ENCODE results near the gene CAMK2N2.

The CAMK2N2 gene

DNA sequence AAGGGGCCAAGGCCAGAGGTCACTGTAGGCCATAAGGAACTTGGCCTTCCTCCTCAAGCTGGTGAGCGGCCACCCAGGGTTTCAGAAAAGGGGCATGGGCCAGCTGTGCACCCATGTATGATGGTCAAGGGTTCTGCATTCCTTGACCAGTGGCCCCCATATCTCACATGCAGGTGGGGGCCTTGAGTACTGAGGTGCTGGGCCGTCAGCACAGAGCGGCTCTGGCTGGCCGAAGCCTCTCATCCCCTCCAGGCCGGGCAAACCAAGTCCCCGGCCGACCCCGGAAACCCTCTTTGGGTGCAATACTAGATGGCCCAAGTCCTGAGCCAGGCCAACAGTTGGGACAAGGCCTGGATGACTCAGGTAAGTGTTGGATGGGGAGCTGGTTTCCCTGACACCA lies 22.1 kb downstream of the CAMK2N2 start:
- ChIA-PET CTCF (interaction anchor here (1.3 to 6.0 kb wide), 6 partner anchors 9 to 343 kb away, joined by 4 to 51 read pairs (median 10); partner anchors contain the start of genes EEF1AKMT4 and VWA5B2), POLR2A (no interaction called here)
- TF ChIP-seq, protein P1, sequence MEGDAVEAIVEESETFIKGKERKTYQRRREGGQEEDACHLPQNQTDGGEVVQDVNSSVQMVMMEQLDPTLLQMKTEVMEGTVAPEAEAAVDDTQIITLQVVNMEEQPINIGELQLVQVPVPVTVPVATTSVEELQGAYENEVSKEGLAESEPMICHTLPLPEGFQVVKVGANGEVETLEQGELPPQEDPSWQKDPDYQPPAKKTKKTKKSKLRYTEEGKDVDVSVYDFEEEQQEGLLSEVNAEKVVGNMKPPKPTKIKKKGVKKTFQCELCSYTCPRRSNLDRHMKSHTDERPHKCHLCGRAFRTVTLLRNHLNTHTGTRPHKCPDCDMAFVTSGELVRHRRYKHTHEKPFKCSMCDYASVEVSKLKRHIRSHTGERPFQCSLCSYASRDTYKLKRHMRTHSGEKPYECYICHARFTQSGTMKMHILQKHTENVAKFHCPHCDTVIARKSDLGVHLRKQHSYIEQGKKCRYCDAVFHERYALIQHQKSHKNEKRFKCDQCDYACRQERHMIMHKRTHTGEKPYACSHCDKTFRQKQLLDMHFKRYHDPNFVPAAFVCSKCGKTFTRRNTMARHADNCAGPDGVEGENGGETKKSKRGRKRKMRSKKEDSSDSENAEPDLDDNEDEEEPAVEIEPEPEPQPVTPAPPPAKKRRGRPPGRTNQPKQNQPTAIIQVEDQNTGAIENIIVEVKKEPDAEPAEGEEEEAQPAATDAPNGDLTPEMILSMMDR (IDR thresholded peaks at IDR 0.05; ENCODE audit: insufficient read depth, low read length, missing control alignments), result no peak
- no peak for DNase-seq (ENCODE audit: low read depth, low spot score)
- no peak overlapping the region for H3K4me3 ChIP-seq (ENCODE audit: low read depth, low read length)

DNA sequence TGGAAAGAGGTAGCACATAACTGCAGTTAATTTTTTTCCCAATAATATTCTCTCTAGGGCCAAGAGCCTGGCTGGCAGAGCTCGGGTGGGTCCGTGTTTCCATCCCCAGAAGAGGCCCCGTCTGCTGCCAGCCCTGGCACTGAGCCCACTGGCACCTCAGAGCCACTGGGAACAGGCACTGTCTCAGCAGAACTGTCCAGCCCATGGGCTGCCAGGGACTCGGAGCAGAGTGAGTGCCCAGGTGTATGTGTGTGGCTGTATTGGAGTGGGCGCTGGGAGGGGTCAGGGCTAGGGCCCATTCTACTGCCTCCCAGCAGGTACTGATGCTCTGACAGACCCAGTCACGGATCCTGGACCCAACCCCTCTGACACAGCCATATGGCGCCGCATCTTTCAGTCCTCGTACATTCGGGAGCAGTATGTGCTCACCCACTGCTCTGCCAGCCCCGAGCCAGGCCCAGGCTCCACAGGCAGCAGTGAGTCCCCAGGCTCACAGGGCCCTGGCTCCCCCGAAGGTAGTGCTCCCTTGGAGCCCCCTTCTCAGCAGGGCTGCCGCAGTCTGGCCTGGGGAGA lies 23.0 kb downstream of the CAMK2N2 start:
- CTCF ChIA-PET, result interaction anchor here (1.3 to 6.0 kb wide), 4 partner anchors 9 to 58 kb away, joined by 3 to 51 read pairs (median 13); partner anchors contain the start of gene EEF1AKMT4
- no peak overlapping the region for H3K4me3 ChIP-seq (ENCODE audit: low read depth, low read length)
- POLR2A ChIA-PET, result no interaction called here
- DNase-seq (ENCODE audit: low read depth, low spot score), result no peak
- TF ChIP-seq, protein P1 (IDR thresholded peaks at IDR 0.05; ENCODE audit: insufficient read depth, low read length, missing control alignments), result no peak

DNA sequence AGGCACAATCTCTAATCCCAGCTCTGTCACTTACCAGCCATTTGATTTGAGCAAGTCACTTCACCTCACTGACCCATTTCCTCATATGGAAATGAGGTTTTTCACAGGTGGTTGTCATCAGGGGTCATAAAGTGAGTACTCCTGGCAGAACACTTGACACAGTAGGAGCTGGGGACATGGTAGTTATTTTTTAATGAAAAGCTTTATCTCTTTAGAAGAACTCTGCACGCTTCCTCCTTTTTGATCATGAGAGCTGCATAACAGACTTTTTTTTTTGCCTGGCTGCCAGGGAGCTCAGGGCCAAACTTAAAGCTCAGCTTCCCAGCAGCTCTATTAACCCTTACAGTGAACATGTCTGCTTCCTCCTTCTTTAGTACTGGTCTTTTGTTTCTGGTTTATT lies 23.5 kb downstream of the CAMK2N2 start:
- POLR2A ChIA-PET, result no interaction called here

DNA sequence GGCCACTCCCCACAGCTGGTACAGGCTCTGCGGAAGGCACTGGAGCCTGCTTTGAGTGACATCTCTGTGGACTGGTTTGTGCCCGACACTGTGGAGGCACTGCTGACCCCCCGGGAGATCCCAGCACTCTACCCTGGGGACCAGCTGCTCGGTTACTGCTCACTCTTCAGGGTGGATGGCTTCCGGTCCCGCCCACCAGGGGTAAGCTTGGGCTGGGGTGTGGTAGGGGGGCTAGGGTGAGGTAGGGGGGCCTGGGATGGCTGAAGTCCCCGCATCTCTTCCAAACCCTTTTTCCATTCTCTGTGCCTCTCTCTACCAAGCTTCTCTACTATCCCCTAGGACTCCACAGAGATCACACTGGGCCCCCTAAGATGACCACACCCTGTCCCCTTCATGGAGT lies 24.1 kb downstream of the CAMK2N2 start:
- CTCF ChIA-PET, result interaction anchor here (1.3 to 6.0 kb wide), 4 partner anchors 10 to 57 kb away, joined by 3 to 51 read pairs (median 13); partner anchors contain the start of gene EEF1AKMT4
- no peak for DNase-seq (ENCODE audit: low read depth, low spot score)
- POLR2A ChIA-PET, result no interaction called here
- no peak overlapping the region for H3K4me3 ChIP-seq (ENCODE audit: low read depth, low read length)
- TF ChIP-seq, protein P1 (IDR thresholded peaks at IDR 0.05; ENCODE audit: insufficient read depth, low read length, missing control alignments), result no peak

More for the DNA sequence above, 23.5 kb downstream of the CAMK2N2 start:
- TF ChIP-seq, protein P1 (IDR thresholded peaks at IDR 0.05; ENCODE audit: insufficient read depth, low read length, missing control alignments), result no peak
- no peak for DNase-seq (ENCODE audit: low read depth, low spot score)
- H3K4me3 ChIP-seq (ENCODE audit: low read depth, low read length), result no peak overlapping the region
- CTCF ChIA-PET, result interaction anchor here (1.3 to 6.0 kb wide), 4 partner anchors 9 to 57 kb away, joined by 3 to 51 read pairs (median 13); partner anchors contain the start of gene EEF1AKMT4

DNA sequence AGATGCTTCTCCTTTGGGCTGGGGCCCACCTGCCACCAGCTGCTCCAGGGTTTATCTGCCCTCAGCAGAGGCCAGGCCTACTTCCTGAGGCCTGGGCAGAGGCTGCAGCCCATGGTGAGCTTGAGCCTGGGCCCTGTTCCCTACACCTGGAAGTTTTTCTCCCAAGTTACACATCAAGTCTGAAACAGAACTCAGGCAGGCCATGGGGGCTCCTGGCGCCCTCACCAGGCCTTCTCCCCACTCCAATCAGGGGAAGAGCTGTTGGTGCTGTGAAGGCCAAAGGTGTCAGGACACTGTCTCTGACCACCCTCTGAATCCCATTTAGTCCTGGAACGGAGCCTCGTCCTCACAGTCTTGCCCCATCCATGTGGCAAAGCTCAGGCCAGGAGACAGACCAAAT lies 24.7 kb downstream of the CAMK2N2 start:
- no peak overlapping the region for H3K4me3 ChIP-seq (ENCODE audit: low read depth, low read length)
- ChIA-PET CTCF (interaction anchor here (1.3 to 6.0 kb wide), 4 partner anchors 9 to 56 kb away, joined by 3 to 51 read pairs (median 13); partner anchors contain the start of gene EEF1AKMT4), POLR2A (interaction anchor here (1.1 kb wide), 1 partner anchor 24 kb away, joined by 3 read pairs; no protein-coding TSS in a partner anchor)
- no peak for DNase-seq (ENCODE audit: low read depth, low spot score)
- TF ChIP-seq, protein P1 (IDR thresholded peaks at IDR 0.05; ENCODE audit: insufficient read depth, low read length, missing control alignments), result no peak

DNA sequence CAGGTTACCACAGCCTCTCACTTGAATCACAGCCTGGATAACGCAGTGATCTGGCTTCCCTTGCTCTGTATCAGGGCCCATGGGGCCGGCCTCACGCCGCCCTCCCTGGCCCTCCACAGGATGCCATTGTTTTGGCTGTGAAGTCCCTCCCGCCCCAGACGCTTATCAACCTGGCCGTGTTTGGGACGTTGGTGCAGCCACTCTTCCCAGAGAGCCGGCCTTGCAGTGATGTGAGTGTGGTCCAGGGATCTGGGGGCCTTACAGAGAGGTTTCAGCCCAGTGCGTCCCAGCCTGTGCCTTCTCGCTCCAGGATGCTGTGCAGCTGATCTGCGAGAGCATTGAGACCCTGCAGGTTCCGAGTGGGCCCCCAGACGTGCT lies 25.3 kb downstream of the CAMK2N2 start:
- CTCF ChIA-PET, result interaction anchor here (2.6 to 6.0 kb wide), 2 partner anchors 9 to 14 kb away, joined by 16 to 51 read pairs; partner anchors contain the start of gene EEF1AKMT4
- TF ChIP-seq, protein P1 (IDR thresholded peaks at IDR 0.05; ENCODE audit: insufficient read depth, low read length, missing control alignments), result no peak
- POLR2A ChIA-PET, result interaction anchor here (1.1 kb wide), 1 partner anchor 25 kb away, joined by 3 read pairs; no protein-coding TSS in a partner anchor
- DNase-seq (ENCODE audit: low read depth, low spot score), result no peak
- H3K4me3 ChIP-seq (ENCODE audit: low read depth, low read length), result no peak overlapping the region
